NK-92 (cell line): ENCODE measurements around the gene RASL11A.
"Not testable (repeated sequence)": the region's sequence is repeated elsewhere in the genome, so short reads cannot be mapped to it uniquely, and the experiment has no call there.

ENCODE experiments used
- DNase-seq: peaks from one replicate; lab custom pipeline; 2025; ENCODE audit not compliant: unreplicated experiment; lab: John Stamatoyannopoulos, UW

Gene RASL11A, protein sequence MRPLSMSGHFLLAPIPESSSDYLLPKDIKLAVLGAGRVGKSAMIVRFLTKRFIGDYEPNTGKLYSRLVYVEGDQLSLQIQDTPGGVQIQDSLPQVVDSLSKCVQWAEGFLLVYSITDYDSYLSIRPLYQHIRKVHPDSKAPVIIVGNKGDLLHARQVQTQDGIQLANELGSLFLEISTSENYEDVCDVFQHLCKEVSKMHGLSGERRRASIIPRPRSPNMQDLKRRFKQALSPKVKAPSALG

GRCh38 chr13:27270594-27271520 is at the start of gene RASL11A:
TSS of gene RASL11A (plus strand) at chr13:27270830. CDS start at chr13:27270945, 115 bp downstream.
- no peak for DNase-seq

DNA sequence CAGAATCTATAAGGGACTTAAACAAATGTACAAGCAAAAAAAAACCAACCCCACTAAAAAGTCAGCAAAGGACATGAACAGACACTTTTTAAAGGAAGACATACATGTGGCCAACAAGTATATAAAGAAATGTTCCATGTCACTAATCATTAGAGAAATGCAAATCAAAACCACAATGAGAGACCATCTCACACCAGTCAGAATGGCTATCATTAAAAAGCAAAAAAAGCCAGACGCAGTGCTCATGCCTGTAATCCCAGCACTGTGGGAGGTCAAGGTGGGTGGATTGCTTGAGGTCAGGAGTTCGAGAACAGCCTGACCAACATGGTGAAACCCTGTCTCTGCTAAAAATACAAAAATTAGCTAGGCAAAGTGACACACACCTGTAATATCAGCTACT is 48.5 kb upstream of the RASL11A start:
- DNase-seq = not testable (repeated sequence)

DNA sequence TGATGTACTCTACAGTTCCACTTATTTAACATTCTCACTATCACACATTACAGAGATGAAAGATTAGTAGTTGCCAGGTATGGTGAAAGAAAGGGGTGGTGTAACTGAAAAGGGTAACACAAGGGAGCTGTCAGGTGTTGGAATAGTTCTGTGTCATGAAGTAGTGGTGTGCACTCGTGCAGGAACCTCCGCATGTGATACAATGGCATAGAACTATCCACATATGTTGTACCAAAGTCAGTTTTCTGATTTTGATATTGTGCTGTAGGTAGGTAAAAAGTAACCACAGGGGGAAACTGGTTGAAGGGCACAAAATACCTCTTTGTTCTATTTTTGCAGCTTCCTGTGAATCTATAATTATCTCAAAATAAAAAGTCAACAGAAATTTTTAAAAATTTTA is 43.6 kb upstream of the RASL11A start:
- DNase-seq = no peak

- DNase-seq = no peak
These were observed 42.5 kb upstream of the RASL11A start for GRCh38 chr13:27228131-27228530.

DNA sequence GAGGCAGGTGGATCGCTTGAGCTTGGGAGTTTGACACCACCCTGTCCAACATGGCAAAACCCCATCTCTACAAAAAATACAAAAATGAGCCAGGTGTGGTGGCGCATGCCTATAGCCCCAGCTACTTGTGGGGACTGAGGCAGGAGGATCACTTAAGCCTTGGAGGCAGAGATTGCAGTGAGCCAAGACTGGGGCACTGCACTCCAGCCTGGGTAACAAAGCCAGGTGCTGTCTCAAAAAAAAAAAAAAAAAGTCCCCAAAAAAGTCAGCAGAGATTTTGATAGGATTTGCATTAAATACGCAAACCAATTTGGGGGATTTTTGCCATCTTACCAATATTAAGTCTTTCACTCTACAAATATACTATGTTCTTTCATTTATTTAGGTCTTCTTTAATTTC is 41.0 kb upstream of the RASL11A start:
- DNase-seq = no peak

DNA sequence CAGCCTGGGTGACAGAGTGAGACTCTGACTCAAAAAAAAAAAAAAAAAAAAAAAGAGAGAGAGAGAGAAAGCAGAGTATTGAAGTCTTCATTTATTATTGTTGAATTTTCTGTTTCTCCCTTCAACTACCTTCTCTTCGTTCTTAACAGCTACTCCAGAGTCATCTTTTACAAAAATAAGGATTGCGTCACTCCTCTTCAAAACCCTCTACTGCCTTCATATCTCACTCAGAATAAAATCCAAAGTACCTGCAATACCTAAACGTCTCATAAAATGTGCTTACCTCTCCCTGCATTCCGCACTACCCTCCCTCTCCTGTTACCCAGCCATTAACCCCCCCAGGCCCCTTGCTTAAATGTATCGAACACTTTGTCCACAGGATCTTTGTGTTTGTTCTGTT is 36.7 kb upstream of the RASL11A start:
- DNase-seq = no peak

- no peak for DNase-seq
These were observed 34.2 kb upstream of the RASL11A start for GRCh38 chr13:27236478-27236877.

GRCh38 chr13:27242702-27243101 is 27.9 kb upstream of the RASL11A start:
- no peak for DNase-seq

DNA sequence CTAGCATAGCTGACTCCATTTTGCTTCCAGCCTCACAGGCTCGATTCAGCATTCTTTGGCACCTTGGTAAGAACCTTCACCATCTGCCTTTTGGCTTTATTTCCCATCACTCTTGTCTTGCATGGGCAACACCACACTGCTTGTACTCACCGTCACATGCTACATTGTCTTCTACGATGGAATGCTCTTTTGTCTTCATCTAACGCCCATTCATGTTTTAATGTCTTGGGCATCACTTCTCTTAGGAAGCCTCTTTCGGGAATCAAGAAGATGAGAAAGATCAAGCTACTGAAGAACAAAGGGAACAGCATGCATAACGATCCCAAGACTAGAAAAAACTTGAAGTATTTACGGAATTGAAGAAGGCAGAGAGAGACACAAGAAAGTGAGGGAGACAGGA is 25.0 kb upstream of the RASL11A start:
- no peak for DNase-seq

GRCh38 chr13:27250833-27251165 is 19.8 kb upstream of the RASL11A start:
- no peak for DNase-seq

DNA sequence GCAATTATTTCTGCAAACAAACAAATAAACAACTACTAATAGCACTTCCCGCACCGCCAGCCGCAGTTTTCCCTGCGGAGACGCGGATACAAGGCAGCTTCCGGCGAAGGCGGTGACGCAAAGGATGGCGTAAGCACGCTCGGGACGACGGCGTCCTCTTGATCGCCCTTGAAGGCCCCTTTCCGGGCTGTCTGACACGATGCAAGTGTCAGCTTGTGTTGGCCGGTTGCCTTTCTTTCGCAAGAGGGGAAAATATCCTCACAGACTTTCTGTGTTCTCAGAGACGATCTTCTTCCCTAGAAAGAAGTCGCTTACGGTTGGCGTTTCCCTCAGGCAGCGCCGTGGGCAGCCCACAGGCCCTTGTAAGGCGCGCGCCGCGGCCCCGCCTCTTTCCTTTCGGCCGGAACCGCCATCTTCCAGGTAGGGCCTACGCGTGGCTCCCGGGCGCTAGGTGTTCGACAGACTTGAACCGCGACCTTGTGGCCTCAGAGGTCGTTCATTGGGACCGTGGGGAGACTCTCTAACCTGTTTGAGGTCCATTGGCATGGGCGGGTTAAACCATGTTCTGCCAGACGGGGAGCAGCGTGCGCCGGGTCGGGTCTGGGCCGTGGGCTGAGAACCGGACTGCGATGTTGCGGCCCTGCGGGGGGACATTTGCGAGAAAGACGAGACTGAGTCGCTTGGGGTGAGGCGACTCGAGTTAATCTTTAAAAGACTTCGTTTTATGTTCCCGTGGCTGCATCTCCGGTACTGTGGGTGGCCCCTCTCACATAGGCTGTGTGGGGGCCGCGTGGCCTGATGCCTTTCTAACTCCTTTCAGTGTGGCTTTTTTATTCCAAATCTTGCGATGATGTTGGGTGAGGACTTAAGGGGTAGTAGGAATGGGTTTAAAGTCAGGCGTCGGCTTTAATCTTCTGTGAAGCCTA is 19.2 kb upstream of the RASL11A start, which contains the start of gene RPL21:
TSS of gene RPL21 (plus strand) at position 393 of the 926 bp plus-strand sequence. CDS start 2,219 bp downstream, outside the sequence.
- DNase-seq = peak; percentile 48

DNA sequence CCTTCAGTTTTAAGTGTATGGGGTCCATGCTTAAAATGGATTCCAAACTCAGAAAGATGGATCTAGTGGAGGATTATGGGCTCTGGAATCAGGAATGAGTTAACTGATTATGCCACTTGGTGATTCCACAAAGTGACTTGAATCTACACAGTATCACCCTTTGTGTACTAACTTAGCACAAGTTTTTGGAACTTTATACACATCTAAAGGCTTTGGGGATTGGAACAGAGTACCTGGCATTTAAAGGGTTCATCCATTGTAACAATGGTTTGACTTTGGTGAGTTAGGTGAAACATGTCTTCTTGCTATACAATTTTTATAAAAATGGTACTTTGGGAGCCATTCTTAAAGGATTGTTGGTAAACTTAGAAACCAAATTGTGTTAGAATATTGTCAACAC is 18.2 kb upstream of the RASL11A start:
- DNase-seq = no peak

DNA sequence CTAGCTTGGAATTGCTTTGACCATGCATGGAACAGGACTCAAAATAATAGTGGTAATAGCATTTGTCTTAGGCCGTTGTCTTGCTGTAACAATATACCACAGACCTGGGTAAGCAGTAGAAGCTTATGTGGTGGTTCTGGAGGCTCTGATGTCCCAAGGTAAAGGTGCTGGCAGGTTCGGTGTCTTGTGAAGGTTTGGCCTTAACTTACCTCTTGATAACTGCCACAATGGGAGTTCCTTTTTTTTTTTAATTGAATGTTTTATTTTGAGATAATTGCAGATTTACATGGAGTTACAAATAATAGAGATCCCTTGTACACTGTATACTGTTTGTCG is 13.4 kb upstream of the RASL11A start:
- no peak for DNase-seq

GRCh38 chr13:27257648-27258253 is 12.9 kb upstream of the RASL11A start:
- no peak for DNase-seq

GRCh38 chr13:27258637-27259386 is 11.8 kb upstream of the RASL11A start:
- no peak for DNase-seq

GRCh38 chr13:27259831-27260230 is 10.8 kb upstream of the RASL11A start:
- DNase-seq = no peak

GRCh38 chr13:27261396-27261795 is 9.2 kb upstream of the RASL11A start:
- no peak for DNase-seq

- DNase-seq = no peak
These were observed 7.2 kb upstream of the RASL11A start for GRCh38 chr13:27263438-27263837.

DNA sequence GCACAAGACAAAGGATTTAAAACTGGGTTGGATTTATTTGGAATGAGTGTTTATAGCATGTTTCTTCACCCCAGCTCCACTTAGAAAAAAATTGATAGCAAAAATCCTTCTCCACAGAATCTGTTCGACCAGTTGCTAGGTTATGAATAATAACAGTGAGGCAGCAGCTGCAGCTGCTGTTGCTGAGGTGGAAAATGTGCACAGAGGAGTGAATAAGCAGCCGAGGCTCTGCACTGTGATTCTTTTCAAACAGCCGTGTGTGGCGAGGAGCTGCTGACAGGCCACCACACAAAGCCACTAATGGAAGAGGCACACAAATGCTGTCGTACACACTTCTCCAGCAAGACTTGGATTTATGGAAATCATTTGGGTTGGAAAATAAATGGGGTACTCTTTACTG is 6.4 kb upstream of the RASL11A start:
- DNase-seq = no peak

DNA sequence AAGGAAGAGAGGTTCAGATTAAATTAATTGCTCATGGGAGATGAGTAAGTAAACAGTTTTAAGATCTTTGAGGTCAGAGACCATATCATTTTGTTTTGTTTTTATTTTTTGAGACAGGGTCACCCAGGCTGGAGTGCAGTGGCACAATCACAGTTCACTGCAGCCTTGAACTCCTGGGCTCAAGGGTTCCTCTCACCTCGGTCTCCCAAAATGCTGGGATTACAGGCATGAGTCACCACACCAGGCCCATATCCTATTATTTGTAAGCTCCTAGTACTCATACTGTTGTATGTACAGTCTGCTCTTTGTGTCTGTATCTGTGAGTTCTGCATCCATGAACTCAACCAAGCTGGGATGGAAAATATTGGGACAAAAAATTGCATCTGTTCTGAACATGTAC is 6.0 kb upstream of the RASL11A start:
- DNase-seq = no peak
